Peyer's patch (tissue), 4 donors: Measurements from ENCODE around the gene SPC24. TPM values are rescaled to one million over a fixed set of nuclear protein-coding genes. Genes with fewer than 3 reads are reported as not detected.
A peak's percentile ranks its signal among the peaks of the same experiment; 100 is the strongest.

Experiments
- DNase-seq, 3 donors: peaks; one replicate each; pipeline ENCODE4 v3.0.0-alpha.2; 2017 to 2019
- H3K27ac ChIP-seq, 4 donors: fragments of 200-600 bp; sonication (generic); one replicate each; pipeline ENCODE4 v1.5.1; 2016 to 2019
- H3K27me3 ChIP-seq, 2 donors: fragments of 200-600 bp; sonication (generic); one replicate each; pipeline ENCODE4 v1.5.1; 2019
- H3K36me3 ChIP-seq, 3 donors: fragments of 200-600 bp; sonication (generic); one replicate each; pipeline ENCODE4 v1.5.1; 2016 to 2019
- H3K4me1 ChIP-seq, 4 donors: fragments of 200-600 bp; sonication (generic); one replicate each; pipeline ENCODE4 v1.5.1; 2016 to 2019
- H3K4me3 ChIP-seq, 4 donors: fragments of 200-600 bp; sonication (generic); 1 replicate in 3 of 4; 2 replicates in 1 of 4; pipeline ENCODE4 v1.5.1; 2016 to 2019; ENCODE audit warnings: mild to moderate bottlenecking in 1 of 4
- H3K9me3 ChIP-seq, 4 donors: fragments of 200-600 bp; sonication (generic); one replicate each; pipeline ENCODE4 v1.5.1; 2016 to 2019; ENCODE audit warnings: mild to moderate bottlenecking in 1 of 4
- CTCF ChIP-seq, 6 experiments: fragments of 450-650 bp in 4 of 6; fragments of 200-600 bp in 2 of 6; sonication (generic) in 1 of 6; IDR thresholded peaks; one replicate each; pipeline ENCODE4 v1.5.1; 2017 to 2019; ENCODE audit warnings: antibody characterized with exemption in 6 of 6, mild to moderate bottlenecking in 3 of 6, moderate library complexity in 1 of 6
- POLR2A ChIP-seq, 2 donors: fragments of 450-650 bp; IDR thresholded peaks; one replicate each; pipeline ENCODE4 v1.5.1; 2017; ENCODE audit warnings: antibody characterized with exemption in 2 of 2, mild to moderate bottlenecking in 2 of 2, moderate library complexity in 2 of 2
- total RNA-seq, 4 donors: library from RNA; depleted of rRNA; stranded (reverse); fragments of >200 nt; gene quantifications; one replicate each; pipeline ENCODE4 v1.1.0, GENCODE V29; 2016

SPC24 gene
- total RNA-seq, 4 donors from 2014 or later: 1.7 to 28.9 (median 8.4) TPM

GRCh38 chr19:11201791-11202190 lies 46.2 kb upstream of the SPC24 start:
- Histone ChIP-seq H3K27ac (peak overlapping the region in 1 of 4 donors; percentile 80), H3K4me3 (no peak overlapping the region), H3K4me1 (peaks cover 0 to 12% (median 4%) of the 10 kb centered on the region in 4 donors)

DNA sequence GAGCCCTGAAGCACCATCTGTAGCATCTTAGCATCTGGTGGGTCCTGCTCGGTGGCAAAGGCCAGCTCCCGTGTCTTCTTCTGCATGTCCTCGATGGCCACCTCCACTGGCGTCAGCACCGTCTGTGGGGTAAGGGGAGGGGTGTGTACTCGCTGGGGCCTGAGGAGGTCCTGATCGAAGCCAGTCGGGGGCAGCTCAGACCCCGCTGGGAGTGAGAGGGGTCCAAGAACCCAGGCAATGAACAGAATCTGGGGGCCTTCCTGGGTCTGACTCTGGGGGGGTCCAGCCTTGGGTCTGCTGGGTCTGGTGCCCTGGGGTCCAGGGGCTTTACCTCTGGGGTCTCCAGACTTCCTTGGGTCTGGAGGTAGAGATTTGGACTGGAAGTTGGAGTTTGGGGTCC lies 45.3 kb upstream of the SPC24 start:
- Histone ChIP-seq H3K27ac (no peak overlapping the region), H3K4me1 (peaks cover 0 to 17% (median 5%) of the 10 kb centered on the region in 4 donors), H3K27me3 (no peaks in the 10 kb centered on the region), H3K4me3 (no peak overlapping the region), H3K9me3 (no peaks in the 10 kb centered on the region), H3K36me3 (peaks cover 0 to 19% (median 0%) of the 10 kb centered on the region in 3 donors)
- no peak for DNase-seq
- no peak for TF ChIP-seq CTCF (IDR thresholded peaks at IDR 0.05)
- no peak for TF ChIP-seq POLR2A (IDR thresholded peaks at IDR 0.05)

More at GRCh38 chr19:11201791-11202190, 46.2 kb upstream of the SPC24 start:
- TF ChIP-seq CTCF (IDR thresholded peaks at IDR 0.05) (no peak), POLR2A (IDR thresholded peaks at IDR 0.05) (no peak)
- Histone ChIP-seq H3K9me3 (no peaks in the 10 kb centered on the region), H3K27me3 (no peaks in the 10 kb centered on the region), H3K36me3 (peaks cover 0 to 22% (median 0%) of the 10 kb centered on the region in 3 donors)
- no peak for DNase-seq

DNA sequence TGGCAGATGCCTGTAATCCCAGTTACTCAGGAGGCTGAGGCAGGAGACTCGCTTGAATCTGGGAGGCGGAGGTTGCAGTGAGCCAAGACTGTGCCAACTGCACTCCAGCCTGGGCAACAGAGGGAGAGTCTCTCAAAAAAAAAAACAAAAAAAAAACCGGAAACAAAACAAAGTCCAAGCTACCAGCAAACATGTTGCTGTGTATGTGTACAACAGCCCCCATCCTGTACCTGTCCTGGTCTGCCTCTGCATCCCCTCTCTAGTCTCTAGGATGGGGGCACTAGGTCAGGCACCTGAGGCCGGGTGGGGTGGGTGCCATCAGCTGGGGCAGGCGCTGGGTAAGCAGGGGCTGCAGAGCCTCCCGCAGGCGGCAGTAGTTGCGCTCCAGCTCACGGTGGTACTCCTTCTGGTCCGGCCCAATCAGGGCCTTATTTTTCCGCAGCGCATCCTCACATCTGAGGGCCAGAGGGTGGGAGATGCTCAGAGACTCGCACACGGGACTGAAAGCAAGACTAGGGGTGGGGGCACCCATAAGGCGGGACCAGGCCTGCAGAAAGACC lies 44.5 kb upstream of the SPC24 start:
- Histone ChIP-seq H3K4me3 (no peak overlapping the region), H3K27ac (no peak overlapping the region), H3K36me3 (peaks cover 0 to 13% (median 0%) of the 10 kb centered on the region in 3 donors), H3K4me1 (peaks cover 0 to 23% (median 5%) of the 10 kb centered on the region in 4 donors), H3K27me3 (no peaks in the 10 kb centered on the region), H3K9me3 (no peaks in the 10 kb centered on the region)
- DNase-seq: no peak
- TF ChIP-seq CTCF (IDR thresholded peaks at IDR 0.05) (no peak), POLR2A (IDR thresholded peaks at IDR 0.05) (no peak)

DNA sequence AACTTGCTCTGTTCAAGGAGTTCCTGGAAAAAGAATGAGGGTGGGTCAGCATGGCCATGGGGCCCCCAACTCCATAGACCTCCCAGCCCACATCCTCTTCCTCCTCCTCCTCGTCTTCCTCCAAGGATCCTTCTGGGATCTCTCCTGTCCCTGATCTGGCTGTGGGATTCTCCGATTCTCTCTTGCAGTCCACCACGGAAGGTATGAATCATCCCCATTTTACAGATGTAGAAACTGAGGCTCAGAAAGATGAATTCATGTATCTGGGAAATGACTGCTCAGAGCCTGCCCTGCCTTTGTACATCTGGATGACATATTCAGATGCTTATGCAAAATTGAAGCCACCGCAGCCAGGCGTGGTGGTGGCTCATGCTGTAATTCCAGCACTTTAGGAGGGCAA lies 43.9 kb upstream of the SPC24 start:
- no peak for DNase-seq
- Histone ChIP-seq H3K36me3 (peaks cover 0 to 13% (median 0%) of the 10 kb centered on the region in 3 donors), H3K27ac (peak overlapping the region in 1 of 4 donors; percentile 17), H3K9me3 (no peaks in the 10 kb centered on the region), H3K4me1 (peaks cover 0 to 29% (median 5%) of the 10 kb centered on the region in 4 donors), H3K4me3 (no peak overlapping the region), H3K27me3 (no peaks in the 10 kb centered on the region)
- TF ChIP-seq POLR2A (IDR thresholded peaks at IDR 0.05) (no peak), CTCF (IDR thresholded peaks at IDR 0.05) (no peak)

GRCh38 chr19:11198769-11199424 lies 43.3 kb upstream of the SPC24 start:
- Histone ChIP-seq H3K4me3 (no peak overlapping the region), H3K4me1 (peaks cover 0 to 29% (median 5%) of the 10 kb centered on the region in 4 donors)
- no peak for TF ChIP-seq POLR2A (IDR thresholded peaks at IDR 0.05)
- no peak for TF ChIP-seq CTCF (IDR thresholded peaks at IDR 0.05)

More at GRCh38 chr19:11198769-11199424, 43.3 kb upstream of the SPC24 start:
- peak overlapping the region in 1 of 4 donors; percentile 17 for H3K27ac ChIP-seq
- H3K27me3 ChIP-seq: no peaks in the 10 kb centered on the region
- peaks cover 0 to 13% (median 0%) of the 10 kb centered on the region in 3 donors for H3K36me3 ChIP-seq
- H3K9me3 ChIP-seq: no peaks in the 10 kb centered on the region
- no peak for DNase-seq
